Upper lobe of left lung (tissue), 4 donors: ENCODE results near the gene FUT9.

Experiments
- EP300 ChIP-seq, 4 donors: sonication (generic); formaldehyde crosslinking; IDR thresholded peaks; one replicate each; pipeline ENCODE4 v1.5.1; 2017; ENCODE audit warnings: antibody characterized with exemption in 4 of 4, control low read depth in 2 of 4
- POLR2A ChIP-seq, 4 donors: fragments of 450-650 bp; IDR thresholded peaks; one replicate each; pipeline ENCODE4 v1.5.1; 2016 to 2017; ENCODE audit warnings: antibody characterized with exemption in 4 of 4, mild to moderate bottlenecking in 2 of 4
- POLR2AphosphoS5 ChIP-seq, 2 donors: sonication (generic); formaldehyde crosslinking; IDR thresholded peaks; one replicate each; pipeline ENCODE4 v1.5.1; 2017; ENCODE audit warnings: antibody characterized with exemption in 2 of 2
- TF ChIP-seq, protein P1 (sequence below), 6 experiments: fragments of 450-650 bp in 4 of 6; fragments of 200-600 bp in 2 of 6; sonication (generic) in 2 of 6; IDR thresholded peaks; one replicate each; pipeline ENCODE4 v1.5.1; 2016 to 2019; ENCODE audit warnings: antibody characterized with exemption in 6 of 6

- TF ChIP-seq, protein P1, sequence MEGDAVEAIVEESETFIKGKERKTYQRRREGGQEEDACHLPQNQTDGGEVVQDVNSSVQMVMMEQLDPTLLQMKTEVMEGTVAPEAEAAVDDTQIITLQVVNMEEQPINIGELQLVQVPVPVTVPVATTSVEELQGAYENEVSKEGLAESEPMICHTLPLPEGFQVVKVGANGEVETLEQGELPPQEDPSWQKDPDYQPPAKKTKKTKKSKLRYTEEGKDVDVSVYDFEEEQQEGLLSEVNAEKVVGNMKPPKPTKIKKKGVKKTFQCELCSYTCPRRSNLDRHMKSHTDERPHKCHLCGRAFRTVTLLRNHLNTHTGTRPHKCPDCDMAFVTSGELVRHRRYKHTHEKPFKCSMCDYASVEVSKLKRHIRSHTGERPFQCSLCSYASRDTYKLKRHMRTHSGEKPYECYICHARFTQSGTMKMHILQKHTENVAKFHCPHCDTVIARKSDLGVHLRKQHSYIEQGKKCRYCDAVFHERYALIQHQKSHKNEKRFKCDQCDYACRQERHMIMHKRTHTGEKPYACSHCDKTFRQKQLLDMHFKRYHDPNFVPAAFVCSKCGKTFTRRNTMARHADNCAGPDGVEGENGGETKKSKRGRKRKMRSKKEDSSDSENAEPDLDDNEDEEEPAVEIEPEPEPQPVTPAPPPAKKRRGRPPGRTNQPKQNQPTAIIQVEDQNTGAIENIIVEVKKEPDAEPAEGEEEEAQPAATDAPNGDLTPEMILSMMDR (IDR thresholded peaks at IDR 0.05) = no peak
- no peak for TF ChIP-seq POLR2A (IDR thresholded peaks at IDR 0.05)
- no peak for TF ChIP-seq POLR2AphosphoS5 (IDR thresholded peaks at IDR 0.05)
- TF ChIP-seq EP300 (IDR thresholded peaks at IDR 0.05) = no peak
Measured at GRCh38 chr6:95973976-95974375, 41.8 kb upstream of the FUT9 start.
